Parathyroid adenoma (tissue), 2 donors: ENCODE results near the gene PUS3.

ENCODE experiments used
- H2AFZ ChIP-seq: fragments of 300-600 bp; sonication (generic); one replicate; pipeline ENCODE4 v1.7.0; 2017; ENCODE audit warnings: antibody characterized with exemption, mild to moderate bottlenecking
- H3K27ac ChIP-seq: fragments of 300-600 bp; sonication (generic); one replicate; pipeline ENCODE4 v1.7.0; 2017
- H3K27me3 ChIP-seq: fragments of 300-600 bp; sonication (generic); one replicate; pipeline ENCODE4 v1.7.0; 2017; ENCODE audit warnings: low read length; ENCODE audit not compliant: control insufficient read depth, insufficient read depth
- H3K36me3 ChIP-seq: fragments of 300-600 bp; sonication (generic); one replicate; pipeline ENCODE4 v1.7.0; 2017; ENCODE audit warnings: low read length; ENCODE audit not compliant: control insufficient read depth, insufficient read depth
- H3K4me1 ChIP-seq: fragments of 300-600 bp; sonication (generic); one replicate; pipeline ENCODE4 v1.7.0; 2017; ENCODE audit warnings: control low read depth
- H3K4me2 ChIP-seq: fragments of 300-600 bp; sonication (generic); one replicate; pipeline ENCODE4 v1.7.0; 2017; ENCODE audit warnings: low read length
- H3K4me3 ChIP-seq: fragments of 300-600 bp; sonication (generic); one replicate; pipeline ENCODE4 v1.7.0; 2017; ENCODE audit warnings: low read depth, low read length
- H3K79me2 ChIP-seq: fragments of 300-600 bp; sonication (generic); one replicate; pipeline ENCODE4 v1.7.0; 2017; ENCODE audit warnings: control low read depth
- H3K9ac ChIP-seq: fragments of 300-600 bp; sonication (generic); one replicate; pipeline ENCODE4 v1.7.0; 2017; ENCODE audit warnings: mild to moderate bottlenecking
- H3K9me3 ChIP-seq: fragments of 300-600 bp; sonication (generic); one replicate; pipeline ENCODE4 v1.7.0; 2017; ENCODE audit warnings: low read length; ENCODE audit not compliant: control insufficient read depth
- TF ChIP-seq, protein P1 (sequence below): fragments of 300-600 bp; sonication (generic); IDR thresholded peaks from one replicate; pipeline ENCODE4 v1.7.0; 2017; ENCODE audit warnings: antibody characterized with exemption, mild to moderate bottlenecking
- donor health status: primary hyperparathyroidism.

Gene PUS3

DNA sequence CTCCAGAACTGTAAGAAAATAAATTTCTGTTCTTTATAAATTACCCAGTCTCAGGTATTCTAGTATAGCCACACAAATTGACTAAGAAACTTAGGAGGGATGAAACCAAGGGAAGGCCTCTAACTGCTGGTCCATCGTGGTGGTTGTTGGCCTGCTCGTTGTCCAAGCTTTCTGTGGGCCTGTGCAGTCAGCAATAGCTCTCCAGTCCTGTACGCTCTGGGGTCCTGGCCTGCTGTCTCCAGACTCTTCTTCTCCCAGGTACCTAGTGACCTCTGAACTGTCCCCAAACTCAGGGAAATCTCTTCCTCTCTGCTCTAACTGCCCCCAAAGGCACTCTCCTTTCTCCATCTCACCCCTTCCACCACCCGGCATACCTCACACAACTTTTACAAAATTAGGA, 37.1 kb upstream of the PUS3 start:
- no peaks in the 10 kb centered on the region for H3K79me2 ChIP-seq
- no peak overlapping the region for H3K4me2 ChIP-seq
- no peaks in the 10 kb centered on the region for H3K27me3 ChIP-seq
- no peak overlapping the region for H3K27ac ChIP-seq
- TF ChIP-seq, protein P1, sequence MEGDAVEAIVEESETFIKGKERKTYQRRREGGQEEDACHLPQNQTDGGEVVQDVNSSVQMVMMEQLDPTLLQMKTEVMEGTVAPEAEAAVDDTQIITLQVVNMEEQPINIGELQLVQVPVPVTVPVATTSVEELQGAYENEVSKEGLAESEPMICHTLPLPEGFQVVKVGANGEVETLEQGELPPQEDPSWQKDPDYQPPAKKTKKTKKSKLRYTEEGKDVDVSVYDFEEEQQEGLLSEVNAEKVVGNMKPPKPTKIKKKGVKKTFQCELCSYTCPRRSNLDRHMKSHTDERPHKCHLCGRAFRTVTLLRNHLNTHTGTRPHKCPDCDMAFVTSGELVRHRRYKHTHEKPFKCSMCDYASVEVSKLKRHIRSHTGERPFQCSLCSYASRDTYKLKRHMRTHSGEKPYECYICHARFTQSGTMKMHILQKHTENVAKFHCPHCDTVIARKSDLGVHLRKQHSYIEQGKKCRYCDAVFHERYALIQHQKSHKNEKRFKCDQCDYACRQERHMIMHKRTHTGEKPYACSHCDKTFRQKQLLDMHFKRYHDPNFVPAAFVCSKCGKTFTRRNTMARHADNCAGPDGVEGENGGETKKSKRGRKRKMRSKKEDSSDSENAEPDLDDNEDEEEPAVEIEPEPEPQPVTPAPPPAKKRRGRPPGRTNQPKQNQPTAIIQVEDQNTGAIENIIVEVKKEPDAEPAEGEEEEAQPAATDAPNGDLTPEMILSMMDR = no peak
- no peak overlapping the region for H3K9ac ChIP-seq
- no peaks in the 10 kb centered on the region for H3K9me3 ChIP-seq
- H3K4me3 ChIP-seq = no peak overlapping the region
- H3K36me3 ChIP-seq = no peaks in the 10 kb centered on the region
- H3K4me1 ChIP-seq = no peaks in the 10 kb centered on the region
- H2AFZ ChIP-seq = no peak overlapping the region

GRCh38 chr11:125939081-125939521, 36.1 kb upstream of the PUS3 start:
- TF ChIP-seq, protein P1 = no peak
- Histone ChIP-seq H3K9me3 (no peaks in the 10 kb centered on the region), H3K9ac (no peak overlapping the region), H2AFZ (no peak overlapping the region), H3K36me3 (no peaks in the 10 kb centered on the region), H3K79me2 (no peaks in the 10 kb centered on the region), H3K27me3 (no peaks in the 10 kb centered on the region), H3K27ac (no peak overlapping the region), H3K4me3 (no peak overlapping the region), H3K4me2 (no peak overlapping the region), H3K4me1 (no peaks in the 10 kb centered on the region)

DNA sequence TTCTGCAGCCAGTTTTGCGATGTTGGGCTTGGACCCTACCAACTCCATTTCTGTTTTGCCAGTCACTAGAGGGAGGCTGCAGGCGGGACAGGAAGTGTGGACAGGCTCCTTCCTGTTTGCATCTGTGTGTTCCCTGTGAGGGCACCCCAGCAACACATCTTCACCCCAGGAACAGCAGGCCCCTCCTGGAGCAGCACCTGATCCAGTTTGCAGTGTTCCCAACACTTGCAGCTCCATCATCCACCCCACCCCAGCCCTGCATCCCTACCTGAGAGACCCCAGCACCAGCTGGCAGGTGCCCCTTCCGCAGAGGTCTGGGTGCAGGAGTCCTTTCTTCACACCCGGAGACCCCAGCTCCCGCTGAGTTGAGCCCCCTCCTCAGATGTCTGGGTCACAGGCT, 35.4 kb upstream of the PUS3 start:
- H3K4me1 ChIP-seq = no peaks in the 10 kb centered on the region
- H3K9ac ChIP-seq = no peak overlapping the region
- no peak overlapping the region for H2AFZ ChIP-seq
- H3K4me2 ChIP-seq = no peak overlapping the region
- no peak overlapping the region for H3K4me3 ChIP-seq
- H3K9me3 ChIP-seq = no peaks in the 10 kb centered on the region
- H3K27me3 ChIP-seq = no peaks in the 10 kb centered on the region
- H3K36me3 ChIP-seq = no peaks in the 10 kb centered on the region
- no peaks in the 10 kb centered on the region for H3K79me2 ChIP-seq
- TF ChIP-seq, protein P1 = no peak
- H3K27ac ChIP-seq = no peak overlapping the region

DNA sequence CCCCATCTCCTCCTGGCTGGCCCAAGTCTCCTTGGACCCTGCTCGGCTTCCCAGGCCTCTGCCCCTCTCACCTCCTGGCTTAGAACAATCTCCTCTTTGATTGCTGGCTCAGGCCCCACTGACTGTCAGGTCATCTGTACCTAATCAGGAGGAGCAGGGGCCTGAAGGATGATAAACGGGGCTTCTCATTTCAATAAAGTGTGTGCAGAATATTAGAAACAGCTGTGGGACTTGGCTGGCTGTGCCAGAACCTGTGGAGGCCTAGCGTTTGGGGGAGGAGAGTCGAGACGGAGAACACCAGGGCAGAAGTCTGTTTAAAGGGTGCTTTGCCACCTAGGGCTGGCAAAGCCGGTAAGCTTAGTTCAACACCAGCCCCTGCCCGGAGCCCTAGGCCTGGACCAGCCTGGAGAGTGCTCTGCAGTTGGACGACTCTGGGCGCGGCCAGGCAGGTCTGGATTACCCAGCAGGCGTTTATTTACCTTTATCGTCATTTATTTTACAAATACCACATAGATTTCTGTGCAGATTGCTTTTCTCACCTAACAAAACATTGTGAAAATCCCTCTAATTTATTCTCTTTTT, 32.7 kb upstream of the PUS3 start:
- TF ChIP-seq, protein P1 = no peak
- Histone ChIP-seq H3K79me2 (no peaks in the 10 kb centered on the region), H3K9ac (no peak overlapping the region), H3K36me3 (no peaks in the 10 kb centered on the region), H3K27me3 (no peaks in the 10 kb centered on the region), H3K27ac (no peak overlapping the region), H3K4me1 (no peaks in the 10 kb centered on the region), H2AFZ (no peak overlapping the region), H3K4me3 (no peak overlapping the region), H3K9me3 (no peaks in the 10 kb centered on the region), H3K4me2 (no peak overlapping the region)

GRCh38 chr11:125935056-125935455, 32.0 kb upstream of the PUS3 start:
- TF ChIP-seq, protein P1 = no peak
- Histone ChIP-seq H3K9me3 (no peaks in the 10 kb centered on the region), H3K79me2 (no peaks in the 10 kb centered on the region), H3K36me3 (no peaks in the 10 kb centered on the region), H3K4me2 (no peak overlapping the region), H3K4me3 (no peak overlapping the region), H3K9ac (no peak overlapping the region), H3K27me3 (no peaks in the 10 kb centered on the region), H3K27ac (no peak overlapping the region), H3K4me1 (no peaks in the 10 kb centered on the region), H2AFZ (no peak overlapping the region)
